ENCODE results near the gene FOXP1. TPM values are rescaled to one million over a fixed set of nuclear protein-coding genes. Genes with fewer than 3 reads are reported as not detected.

The FOXP1 gene
- total and polyA plus RNA-seq, 2 donors (not counting 1 experiment from before 2014, with no cell fraction given): 91.1 to 508 TPM

GRCh38 chr3:71317749-71318457, 265.6 kb downstream of the FOXP1 start:
- Histone ChIP-seq H3K36me3 (replicated peaks in 1 of 2; ENCODE audit: control extremely low read depth in 1 of 2, control insufficient read depth in 1 of 2, extremely low read depth in 1 of 2, insufficient read depth in 2 of 2, low read length in 1 of 2) (no peaks in the 10 kb centered on the region), H3K27me3 (replicated peaks in 1 of 4; ENCODE audit: control extremely low read depth in 1 of 4, control insufficient read depth in 3 of 4, insufficient read depth in 4 of 4, low read length in 3 of 4) (no peaks in the 10 kb centered on the region), H3K4me3 (ENCODE audit: control extremely low read depth in 1 of 5, extremely low read depth in 1 of 5, insufficient read depth in 1 of 5, low read depth in 2 of 5, low read length in 4 of 5) (no peak overlapping the region), H3K79me2 (ENCODE audit: control insufficient read depth, insufficient read depth, low read length) (peaks cover 94% of the 10 kb centered on the region), H4K20me1 (ENCODE audit: control insufficient read depth, insufficient read depth, low read length, poor library complexity, severe bottlenecking) (peaks cover 4% of the 10 kb centered on the region), H3K27ac (ENCODE audit: low read length in 2 of 2) (peak overlapping the region in 1 of 2 donors; percentile 51), H3K4me2 (replicated peaks; ENCODE audit: low read depth, low read length, poor library complexity, severe bottlenecking) (peak overlapping the region; percentile 17), H2AFZ (ENCODE audit: insufficient read depth, low read depth, low read length, poor library complexity, severe bottlenecking) (no peak overlapping the region), H3K4me1 (ENCODE audit: control insufficient read depth in 2 of 2, insufficient read depth in 2 of 2, low read length in 2 of 2) (peaks cover 37 to 45% of the 10 kb centered on the region in 2 donors), H3K9me3 (ENCODE audit: control extremely low read depth in 1 of 3, control insufficient read depth in 2 of 3, insufficient read depth in 1 of 3, low read length in 2 of 3) (no peaks in the 10 kb centered on the region), H3K9ac (ENCODE audit: low read length) (no peak overlapping the region)
- WGBS (ENCODE audit: insufficient coverage): no CpG with 5 or more reads among the region's 5 CpGs
- no peak for DNase-seq
- Mint-ChIP-seq H3K27ac (no peak overlapping the region), H3K4me3 (peak overlapping the region; percentile 52), H3K27me3 (no peaks in the 10 kb centered on the region), H3K4me1 (peaks cover 36% of the 10 kb centered on the region), H3K9me3 (ENCODE audit: insufficient read depth) (no peaks in the 10 kb centered on the region)
- ChIA-PET CTCF (interaction anchor here (0.5 kb wide), 1 partner anchor 297 kb away, joined by 3 read pairs; no protein-coding TSS in a partner anchor), POLR2A (no interaction called here)
- no peak for ATAC-seq (ENCODE audit: low read depth)
- intact Hi-C loops (cut with micrococcal nuclease): loop anchor here (5.0 kb wide), 1 partner anchor 34 kb away; no protein-coding TSS in a partner anchor
- TF ChIP-seq EZH2 (IDR thresholded peaks at IDR 0.05; ENCODE audit: borderline replicate concordance, insufficient read depth, low read depth, low read length, poor library complexity, severe bottlenecking) (no peak), CTCF (IDR thresholded peaks at IDR 0.05) (no peak)

- Histone ChIP-seq H3K9ac (ENCODE audit: low read length) (no peak overlapping the region), H3K27me3 (replicated peaks in 1 of 4; ENCODE audit: control extremely low read depth in 1 of 4, control insufficient read depth in 3 of 4, insufficient read depth in 4 of 4, low read length in 3 of 4) (no peaks in the 10 kb centered on the region), H3K79me2 (ENCODE audit: control insufficient read depth, insufficient read depth, low read length) (peaks cover 92% of the 10 kb centered on the region), H3K36me3 (replicated peaks in 1 of 2; ENCODE audit: control extremely low read depth in 1 of 2, control insufficient read depth in 1 of 2, extremely low read depth in 1 of 2, insufficient read depth in 2 of 2, low read length in 1 of 2) (no peaks in the 10 kb centered on the region), H2AFZ (ENCODE audit: insufficient read depth, low read depth, low read length, poor library complexity, severe bottlenecking) (no peak overlapping the region), H3K4me3 (ENCODE audit: control extremely low read depth in 1 of 5, extremely low read depth in 1 of 5, insufficient read depth in 1 of 5, low read depth in 2 of 5, low read length in 4 of 5) (no peak overlapping the region), H3K4me2 (replicated peaks; ENCODE audit: low read depth, low read length, poor library complexity, severe bottlenecking) (peak overlapping the region; percentile 17), H3K27ac (ENCODE audit: low read length in 2 of 2) (peak overlapping the region in 1 of 2 donors; percentile 51), H3K4me1 (ENCODE audit: control insufficient read depth in 2 of 2, insufficient read depth in 2 of 2, low read length in 2 of 2) (peaks cover 40% of the 10 kb centered on the region in 2 donors), H4K20me1 (ENCODE audit: control insufficient read depth, insufficient read depth, low read length, poor library complexity, severe bottlenecking) (peaks cover 4% of the 10 kb centered on the region), H3K9me3 (ENCODE audit: control extremely low read depth in 1 of 3, control insufficient read depth in 2 of 3, insufficient read depth in 1 of 3, low read length in 2 of 3) (no peaks in the 10 kb centered on the region)
- no peaks in the 10 kb centered on the region for H3K27me3 Mint-ChIP-seq
- ATAC-seq (ENCODE audit: low read depth): no peak
- H3K4me1 Mint-ChIP-seq: peaks cover 33% of the 10 kb centered on the region
- DNase-seq: no peak
- no peaks in the 10 kb centered on the region for H3K9me3 Mint-ChIP-seq (ENCODE audit: insufficient read depth)
- intact Hi-C loops (cut with micrococcal nuclease): loop anchor here (5.0 kb wide), 1 partner anchor 35 kb away; no protein-coding TSS in a partner anchor
- TF ChIP-seq EZH2 (IDR thresholded peaks at IDR 0.05; ENCODE audit: borderline replicate concordance, insufficient read depth, low read depth, low read length, poor library complexity, severe bottlenecking) (no peak), CTCF (IDR thresholded peaks at IDR 0.05) (no peak)
- ChIA-PET CTCF (interaction anchor here (0.5 to 2.2 kb wide), 3 partner anchors 81 to 298 kb away, joined by 3 to 9 read pairs (median 4); no protein-coding TSS in a partner anchor), POLR2A (no interaction called here)
- H3K4me3 Mint-ChIP-seq: no peak overlapping the region
- WGBS (ENCODE audit: insufficient coverage): no CpG with 5 or more reads among the region's 6 CpGs
- no peak overlapping the region for H3K27ac Mint-ChIP-seq
Measured at GRCh38 chr3:71317140-71317539, 266.4 kb downstream of the FOXP1 start.

All from B cell (primary cell).